GM19328 (cell line): ENCODE measurements around the gene MIER3.

Experiments
- ATAC-seq: cut with Tn5 transposase; IDR thresholded peaks from one replicate; pipeline ENCODE4 v1.9.1; 2021; ENCODE audit warnings: mild to moderate bottlenecking, moderate library complexity; ENCODE audit not compliant: unreplicated experiment

Gene MIER3

DNA sequence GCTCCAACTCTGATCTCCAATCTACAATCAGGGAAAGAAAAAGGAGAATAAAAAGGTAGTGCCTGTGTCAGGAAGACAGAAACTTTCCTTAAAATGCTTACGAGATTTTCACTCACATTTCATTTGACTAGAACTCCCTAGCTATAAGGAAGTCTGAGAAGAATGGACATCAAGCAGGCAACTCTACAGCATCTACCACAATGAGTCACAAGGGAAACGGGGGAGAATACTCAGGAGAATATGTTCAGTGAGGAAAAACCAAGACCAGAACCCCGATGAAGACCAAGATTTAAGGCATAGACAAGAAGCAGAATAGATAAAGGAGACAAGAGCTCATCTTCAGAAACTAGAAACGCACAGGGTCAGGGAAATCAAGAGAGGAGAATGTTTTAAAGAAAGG, 51.5 kb downstream of the MIER3 start:
- ATAC-seq: no peak

DNA sequence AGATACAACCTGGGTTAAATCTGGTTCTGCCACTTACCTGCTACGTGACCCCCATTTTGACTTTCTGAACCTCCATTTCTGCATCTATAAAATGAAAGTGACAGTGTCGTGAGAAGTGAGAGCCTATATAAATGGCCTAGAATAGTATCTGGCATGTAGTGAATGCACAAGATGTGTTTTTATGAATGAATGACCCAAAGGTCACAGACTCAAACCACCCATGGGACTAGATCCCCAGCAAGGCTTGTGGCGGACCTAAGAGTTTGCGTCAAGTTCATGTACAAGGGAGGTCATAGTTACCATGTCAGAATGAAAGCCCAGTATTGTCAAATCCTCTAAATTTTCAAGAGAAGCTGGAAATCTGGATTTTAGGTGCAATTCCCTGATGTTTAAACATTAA, 53.7 kb downstream of the MIER3 start:
- no peak for ATAC-seq

DNA sequence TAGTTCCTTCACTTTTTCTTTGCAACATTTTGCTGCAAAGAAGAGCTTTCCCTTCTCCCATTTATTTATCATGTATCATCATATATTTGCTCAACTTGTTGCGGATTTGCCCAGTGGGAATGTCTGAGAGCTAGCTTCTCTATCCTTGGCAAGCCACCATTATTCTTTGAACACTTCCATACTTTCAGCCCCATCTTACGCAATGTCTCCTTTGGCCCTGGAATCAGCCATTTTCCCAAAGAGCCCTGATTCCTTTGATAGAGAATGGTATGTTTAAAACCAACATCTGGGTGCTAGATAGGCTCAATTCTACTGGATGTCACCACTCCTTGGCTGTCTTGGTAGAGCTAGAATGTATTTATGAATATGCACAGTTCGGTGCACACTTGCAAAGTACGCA, 55.2 kb downstream of the MIER3 start:
- ATAC-seq: no peak

DNA sequence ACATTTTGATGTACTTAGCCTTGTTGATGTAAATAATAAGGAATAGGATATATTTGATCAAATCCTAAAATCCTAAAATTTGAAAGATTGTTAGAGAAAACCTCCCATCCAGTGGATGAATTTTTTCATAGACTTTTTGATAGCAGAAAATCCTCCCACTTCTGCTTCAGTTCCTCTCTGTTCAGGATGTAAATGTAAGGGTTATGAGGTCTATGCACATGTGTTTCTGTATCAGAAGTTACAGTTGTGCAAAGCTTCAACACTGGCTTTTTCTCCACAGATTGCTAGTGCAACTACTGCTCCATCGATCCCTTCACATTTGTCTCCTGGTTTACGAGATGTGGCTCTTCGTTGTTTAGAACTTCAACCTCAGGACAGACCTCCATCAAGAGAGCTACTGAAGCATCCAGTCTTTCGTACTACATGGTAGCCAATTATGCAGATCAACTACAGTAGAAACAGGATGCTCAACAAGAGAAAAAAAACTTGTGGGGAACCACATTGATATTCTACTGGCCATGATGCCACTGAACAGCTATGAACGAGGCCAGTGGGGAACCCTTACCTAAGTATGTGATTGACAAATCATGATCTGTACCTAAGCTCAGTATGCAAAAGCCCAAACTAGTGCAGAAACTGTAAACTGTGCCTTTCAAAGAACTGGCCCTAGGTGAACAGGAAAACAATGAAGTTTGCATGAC, 58.5 kb downstream of the MIER3 start:
- no peak for ATAC-seq

DNA sequence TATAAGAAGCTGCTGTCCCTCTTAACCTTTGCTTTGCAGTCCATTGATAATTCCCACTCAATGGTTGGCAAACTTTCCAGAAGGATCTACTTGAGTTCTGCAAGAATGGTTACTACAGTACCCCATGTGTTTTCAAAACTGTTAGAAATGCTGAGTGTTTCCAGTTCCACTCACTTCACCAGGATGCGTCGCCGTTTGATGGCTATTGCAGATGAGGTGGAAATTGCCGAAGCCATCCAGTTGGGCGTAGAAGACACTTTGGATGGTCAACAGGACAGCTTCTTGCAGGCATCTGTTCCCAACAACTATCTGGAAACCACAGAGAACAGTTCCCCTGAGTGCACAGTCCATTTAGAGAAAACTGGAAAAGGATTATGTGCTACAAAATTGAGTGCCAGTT, 70.4 kb downstream of the MIER3 start:
- no peak for ATAC-seq

DNA sequence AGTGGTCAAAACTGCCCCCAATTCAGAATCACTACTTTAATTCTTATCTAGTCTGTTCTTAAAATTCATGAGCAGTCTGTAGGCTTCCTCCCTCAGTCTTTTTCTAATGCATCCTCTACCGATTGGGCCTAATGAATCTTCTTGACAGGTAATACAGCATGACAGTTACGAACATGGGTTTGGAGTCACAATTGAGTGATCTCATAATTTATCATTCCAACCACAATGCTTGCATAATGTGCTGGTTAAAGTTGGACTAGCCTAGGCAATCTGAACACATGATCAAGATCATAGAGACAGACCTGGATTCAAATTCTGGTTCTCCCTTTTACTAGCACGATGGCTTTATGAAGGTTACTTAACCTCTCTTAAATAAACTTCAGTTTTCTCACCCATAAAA, 75.6 kb downstream of the MIER3 start:
- ATAC-seq: no peak

DNA sequence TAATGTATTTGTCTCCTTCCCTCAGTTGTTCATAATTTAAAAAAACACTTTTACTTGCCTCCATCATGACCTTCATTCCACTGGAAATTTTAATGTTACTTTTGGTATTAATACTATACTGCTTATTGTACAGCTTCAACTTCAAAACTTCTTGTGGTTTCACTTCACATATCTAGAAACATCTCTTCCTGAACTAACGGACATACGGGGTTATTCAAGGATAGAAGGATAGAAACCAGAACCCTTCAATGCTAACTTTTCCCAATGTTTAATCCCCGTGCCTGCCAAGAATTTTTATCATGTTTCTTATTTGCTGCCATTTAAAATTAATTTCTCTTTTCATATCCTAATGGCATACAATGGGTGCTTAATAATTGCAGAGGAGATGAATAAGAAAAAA, 78.9 kb downstream of the MIER3 start:
- no peak for ATAC-seq

DNA sequence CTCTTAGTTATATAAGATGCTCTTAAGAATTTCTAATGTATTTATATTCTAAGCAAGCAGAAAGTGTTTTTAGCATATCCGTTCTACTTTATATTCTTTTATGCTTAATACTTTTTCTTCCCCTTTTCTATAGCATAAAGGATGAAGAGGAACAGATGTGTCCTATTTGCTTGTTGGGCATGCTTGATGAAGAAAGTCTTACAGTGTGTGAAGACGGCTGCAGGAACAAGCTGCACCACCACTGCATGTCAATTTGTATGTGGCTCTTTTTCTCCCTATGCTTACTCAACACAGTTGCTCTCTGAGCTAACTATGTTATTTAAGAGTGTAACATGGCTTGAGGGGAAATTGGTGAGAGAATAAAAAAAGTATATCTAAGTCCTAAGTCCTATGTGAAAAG, 80.1 kb downstream of the MIER3 start:
- no peak for ATAC-seq
